Measurements from ENCODE around the gene WDR6.
A peak's percentile ranks its signal among the peaks of the same experiment; 100 is the strongest.
"Not testable (repeated sequence)": the region's sequence is repeated elsewhere in the genome, so short reads cannot be mapped to it uniquely, and the experiment has no call there.

Gene WDR6

GRCh38 chr3:49005998-49006397, 1.2 kb upstream of the WDR6 start:
- DNase-seq (ENCODE audit: low read depth): no peak
- no peak for TF ChIP-seq MYC (IDR thresholded peaks at IDR 0.05; ENCODE audit: low read depth, low read length)
- TF ChIP-seq POLR2A (IDR thresholded peaks at IDR 0.05; ENCODE audit: extremely low read depth, insufficient read length): no peak
- no peak for TF ChIP-seq CTCF (IDR thresholded peaks at IDR 0.05; ENCODE audit: low read depth, low read length)
- TF ChIP-seq MAX (IDR thresholded peaks at IDR 0.05; ENCODE audit: low read depth, low read length): no peak
- H3K4me3 ChIP-seq (ENCODE audit: low read depth, low read length): no peak overlapping the region

GRCh38 chr3:49006408-49007067, 653 bp upstream of the WDR6 start:
- peak; percentile 19 for DNase-seq (ENCODE audit: low read depth)
- peak overlapping the region; percentile 80 for H3K4me3 ChIP-seq (ENCODE audit: low read depth, low read length)
- TF ChIP-seq POLR2A (IDR thresholded peaks at IDR 0.05; ENCODE audit: extremely low read depth, insufficient read length) (no peak), MAX (IDR thresholded peaks at IDR 0.05; ENCODE audit: low read depth, low read length) (no peak), MYC (IDR thresholded peaks at IDR 0.05; ENCODE audit: low read depth, low read length) (no peak), CTCF (IDR thresholded peaks at IDR 0.05; ENCODE audit: low read depth, low read length) (no peak)

GRCh38 chr3:49007771-49008528, 759 bp downstream of the WDR6 start:
- TF ChIP-seq CTCF (IDR thresholded peaks at IDR 0.05; ENCODE audit: low read depth, low read length): no peak
- H3K4me3 ChIP-seq (ENCODE audit: low read depth, low read length): peak overlapping the region; percentile 80
- peak; percentile 87 for DNase-seq (ENCODE audit: low read depth)

GRCh38 chr3:49008627-49009026, 1.4 kb downstream of the WDR6 start:
- not testable (repeated sequence) for DNase-seq (ENCODE audit: low read depth)
- H3K4me3 ChIP-seq (ENCODE audit: low read depth, low read length): peak overlapping the region; percentile 55

- DNase-seq (ENCODE audit: low read depth): no peak
- no peak overlapping the region for H3K4me3 ChIP-seq (ENCODE audit: low read depth, low read length)
- TF ChIP-seq CTCF (IDR thresholded peaks at IDR 0.05; ENCODE audit: low read depth, low read length): no peak
- TF ChIP-seq MYC (IDR thresholded peaks at IDR 0.05; ENCODE audit: low read depth, low read length): no peak
- no peak for TF ChIP-seq MAX (IDR thresholded peaks at IDR 0.05; ENCODE audit: low read depth, low read length)
- TF ChIP-seq POLR2A (IDR thresholded peaks at IDR 0.05; ENCODE audit: extremely low read depth, insufficient read length): no peak
Measured at GRCh38 chr3:49009396-49009795, 2.2 kb downstream of the WDR6 start.

- TF ChIP-seq CTCF (IDR thresholded peaks at IDR 0.05; ENCODE audit: low read depth, low read length): no peak
- TF ChIP-seq POLR2A (IDR thresholded peaks at IDR 0.05; ENCODE audit: extremely low read depth, insufficient read length): no peak
- TF ChIP-seq MAX (IDR thresholded peaks at IDR 0.05; ENCODE audit: low read depth, low read length): no peak
- no peak for TF ChIP-seq MYC (IDR thresholded peaks at IDR 0.05; ENCODE audit: low read depth, low read length)
- no peak for DNase-seq (ENCODE audit: low read depth)
- no peak overlapping the region for H3K4me3 ChIP-seq (ENCODE audit: low read depth, low read length)
Measured at GRCh38 chr3:49012441-49013017, 5.3 kb downstream of the WDR6 start.

Measured in NB4 (cell line).